ENCODE results near the gene ZC3H13.

The ZC3H13 gene

DNA sequence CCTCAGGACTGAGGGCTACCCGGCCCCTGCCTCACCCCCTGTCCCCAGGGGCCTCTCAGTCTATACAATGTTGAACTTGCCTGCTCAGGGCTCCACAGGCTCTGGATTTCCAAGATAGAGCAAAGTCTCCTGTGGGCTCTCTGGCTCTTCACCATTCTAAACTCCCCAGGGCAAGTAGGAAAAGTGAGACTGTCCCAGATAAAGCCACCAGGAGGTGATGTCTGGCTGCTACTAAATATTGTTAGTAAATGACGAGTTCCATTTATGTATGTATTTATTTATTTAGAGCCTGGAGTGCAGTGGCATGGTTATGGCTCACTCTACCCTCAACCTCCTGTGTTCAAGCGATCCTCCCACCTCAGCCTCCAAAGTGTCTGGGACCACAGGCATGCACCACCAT is 127.4 kb downstream of the ZC3H13 start:
- DNase-seq, result no peak
- Histone ChIP-seq H3K27me3 (no peaks in the 10 kb centered on the region), H3K4me1 (no peaks in the 10 kb centered on the region), H3K36me3 (no peaks in the 10 kb centered on the region), H3K4me3 (ENCODE audit: low read depth, low read length) (no peak overlapping the region), H3K9me3 (no peaks in the 10 kb centered on the region)
- TF ChIP-seq, protein P1, sequence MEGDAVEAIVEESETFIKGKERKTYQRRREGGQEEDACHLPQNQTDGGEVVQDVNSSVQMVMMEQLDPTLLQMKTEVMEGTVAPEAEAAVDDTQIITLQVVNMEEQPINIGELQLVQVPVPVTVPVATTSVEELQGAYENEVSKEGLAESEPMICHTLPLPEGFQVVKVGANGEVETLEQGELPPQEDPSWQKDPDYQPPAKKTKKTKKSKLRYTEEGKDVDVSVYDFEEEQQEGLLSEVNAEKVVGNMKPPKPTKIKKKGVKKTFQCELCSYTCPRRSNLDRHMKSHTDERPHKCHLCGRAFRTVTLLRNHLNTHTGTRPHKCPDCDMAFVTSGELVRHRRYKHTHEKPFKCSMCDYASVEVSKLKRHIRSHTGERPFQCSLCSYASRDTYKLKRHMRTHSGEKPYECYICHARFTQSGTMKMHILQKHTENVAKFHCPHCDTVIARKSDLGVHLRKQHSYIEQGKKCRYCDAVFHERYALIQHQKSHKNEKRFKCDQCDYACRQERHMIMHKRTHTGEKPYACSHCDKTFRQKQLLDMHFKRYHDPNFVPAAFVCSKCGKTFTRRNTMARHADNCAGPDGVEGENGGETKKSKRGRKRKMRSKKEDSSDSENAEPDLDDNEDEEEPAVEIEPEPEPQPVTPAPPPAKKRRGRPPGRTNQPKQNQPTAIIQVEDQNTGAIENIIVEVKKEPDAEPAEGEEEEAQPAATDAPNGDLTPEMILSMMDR (IDR thresholded peaks at IDR 0.05; ENCODE audit: low read depth, low read length), result no peak

DNA sequence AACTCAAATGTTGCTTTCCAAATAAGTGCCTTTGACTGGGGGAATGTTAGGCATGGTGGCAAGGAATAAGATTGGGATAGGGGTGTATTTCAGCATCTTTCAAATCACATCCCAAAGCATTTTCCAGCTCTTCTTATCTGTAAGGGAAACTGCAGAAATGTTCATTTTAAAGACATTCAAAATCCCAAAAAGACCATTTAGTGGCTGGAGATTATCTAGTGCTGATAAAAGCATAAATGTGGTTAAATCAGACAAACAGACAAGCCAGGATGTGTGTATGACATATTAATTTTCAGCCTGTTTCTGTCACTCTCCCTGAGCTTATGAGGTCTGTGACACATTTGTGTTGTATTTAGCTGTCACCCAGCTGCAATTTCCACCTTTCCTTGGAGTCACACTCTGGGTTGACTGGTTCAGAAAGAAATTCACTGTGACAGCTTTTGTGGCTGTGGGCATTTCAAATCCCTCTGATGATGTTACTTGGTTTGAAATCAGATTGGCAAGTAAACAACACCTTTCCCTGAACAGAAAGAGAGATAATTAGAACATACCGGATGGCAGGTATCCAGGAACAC is 131.3 kb downstream of the ZC3H13 start:
- no peaks in the 10 kb centered on the region for H3K36me3 ChIP-seq
- H3K9me3 ChIP-seq, result no peaks in the 10 kb centered on the region; the same call in 1 of the 2 replicates
- no peaks in the 10 kb centered on the region; the same call in 1 of the 2 replicates for H3K27me3 ChIP-seq
- no peak for DNase-seq
- H3K4me3 ChIP-seq (ENCODE audit: low read depth, low read length), result no peak overlapping the region
- TF ChIP-seq, protein P1 (IDR thresholded peaks at IDR 0.05; ENCODE audit: low read depth, low read length), result no peak
- no peaks in the 10 kb centered on the region for H3K4me1 ChIP-seq

DNA sequence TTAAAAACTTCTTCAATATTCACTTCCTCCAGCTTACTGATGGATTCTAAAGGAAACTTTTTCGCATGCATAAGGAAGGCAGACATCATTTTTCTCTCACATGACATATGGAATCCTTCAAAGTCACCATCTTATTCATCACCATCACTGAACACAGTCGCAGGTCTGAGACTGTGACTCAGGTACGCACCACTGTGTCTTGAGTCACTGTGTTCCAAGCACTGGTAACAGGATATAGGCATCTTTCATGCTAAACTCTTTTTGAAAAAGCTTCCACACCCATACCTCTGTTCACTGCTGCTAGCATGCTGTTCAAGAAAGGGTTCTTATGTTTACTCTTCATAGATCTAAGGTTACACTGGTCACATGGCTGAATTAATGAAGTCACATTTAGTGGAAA is 133.9 kb downstream of the ZC3H13 start:
- H3K27me3 ChIP-seq, result no peaks in the 10 kb centered on the region; the same call in 1 of the 2 replicates
- TF ChIP-seq, protein P1 (IDR thresholded peaks at IDR 0.05; ENCODE audit: low read depth, low read length), result no peak
- H3K9me3 ChIP-seq, result no peaks in the 10 kb centered on the region; the same call in 1 of the 2 replicates
- no peaks in the 10 kb centered on the region for H3K4me1 ChIP-seq
- no peaks in the 10 kb centered on the region for H3K36me3 ChIP-seq
- no peak overlapping the region for H3K4me3 ChIP-seq (ENCODE audit: low read depth, low read length)
- DNase-seq, result no peak

DNA sequence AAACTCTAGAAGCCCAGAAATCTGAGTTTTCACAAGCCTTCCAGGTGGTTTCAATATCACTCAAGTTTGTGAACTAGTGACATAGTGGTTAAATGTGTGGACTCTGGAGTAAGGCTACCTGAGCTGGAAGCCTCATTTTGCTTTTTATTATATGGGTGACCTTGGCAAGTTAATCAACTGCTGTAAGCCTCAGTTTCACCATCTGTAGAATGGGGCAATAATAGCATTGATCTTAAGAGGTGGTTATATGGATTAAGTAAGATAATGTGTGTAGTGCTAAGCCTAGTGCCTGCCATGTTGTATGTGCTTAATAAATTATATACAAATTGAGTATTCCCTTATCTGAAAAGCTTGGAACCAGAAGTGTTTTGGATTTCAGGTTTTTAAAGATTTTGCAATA is 135.5 kb downstream of the ZC3H13 start:
- DNase-seq, result no peak
- Histone ChIP-seq H3K4me3 (ENCODE audit: low read depth, low read length) (no peak overlapping the region), H3K36me3 (no peaks in the 10 kb centered on the region), H3K9me3 (no peaks in the 10 kb centered on the region; the same call in 1 of the 2 replicates), H3K27me3 (no peaks in the 10 kb centered on the region; the same call in 1 of the 2 replicates), H3K4me1 (no peaks in the 10 kb centered on the region)
- TF ChIP-seq, protein P1 (IDR thresholded peaks at IDR 0.05; ENCODE audit: low read depth, low read length), result no peak

DNA sequence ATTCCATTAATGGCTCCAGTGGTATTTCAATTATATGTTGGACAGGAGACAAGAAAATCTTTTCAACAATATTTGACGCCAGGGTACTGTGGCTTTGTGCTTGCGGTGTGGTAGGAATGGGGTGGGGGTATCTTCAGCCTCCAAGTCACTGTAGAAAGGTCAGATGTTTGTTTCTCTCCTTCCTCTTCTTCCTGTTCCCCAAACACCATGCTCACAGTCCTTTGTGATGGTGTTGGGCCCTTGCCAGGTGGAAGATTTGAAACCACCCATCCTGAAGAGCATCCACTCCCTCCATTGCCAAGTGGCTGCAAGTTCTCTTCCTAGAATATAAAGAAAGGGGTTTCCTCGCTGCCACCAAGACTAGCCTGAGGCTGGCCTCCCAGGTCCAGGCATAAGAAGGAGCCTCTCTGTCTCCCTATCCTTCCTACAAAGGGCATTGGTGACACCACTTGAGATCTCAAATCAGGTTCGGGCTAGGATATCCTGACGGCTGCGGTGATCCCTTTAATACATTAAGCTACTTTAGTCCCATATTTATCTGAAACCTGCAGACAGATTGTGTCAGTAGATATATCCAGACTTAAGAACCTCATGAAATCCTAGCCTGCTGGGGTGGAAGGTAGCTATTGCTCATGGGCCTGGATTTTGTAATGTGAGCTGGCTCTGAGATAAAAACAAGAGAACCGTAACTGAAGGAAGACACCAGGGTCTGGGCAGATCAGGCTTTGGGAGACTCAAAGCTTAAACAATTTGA is 136.7 kb downstream of the ZC3H13 start:
- H3K9me3 ChIP-seq, result no peaks in the 10 kb centered on the region; the same call in 1 of the 2 replicates
- no peaks in the 10 kb centered on the region for H3K4me1 ChIP-seq
- H3K36me3 ChIP-seq, result no peaks in the 10 kb centered on the region
- TF ChIP-seq, protein P1 (IDR thresholded peaks at IDR 0.05; ENCODE audit: low read depth, low read length), result no peak
- no peak overlapping the region for H3K4me3 ChIP-seq (ENCODE audit: low read depth, low read length)
- no peaks in the 10 kb centered on the region; the same call in 1 of the 2 replicates for H3K27me3 ChIP-seq
- DNase-seq, result no peak

DNA sequence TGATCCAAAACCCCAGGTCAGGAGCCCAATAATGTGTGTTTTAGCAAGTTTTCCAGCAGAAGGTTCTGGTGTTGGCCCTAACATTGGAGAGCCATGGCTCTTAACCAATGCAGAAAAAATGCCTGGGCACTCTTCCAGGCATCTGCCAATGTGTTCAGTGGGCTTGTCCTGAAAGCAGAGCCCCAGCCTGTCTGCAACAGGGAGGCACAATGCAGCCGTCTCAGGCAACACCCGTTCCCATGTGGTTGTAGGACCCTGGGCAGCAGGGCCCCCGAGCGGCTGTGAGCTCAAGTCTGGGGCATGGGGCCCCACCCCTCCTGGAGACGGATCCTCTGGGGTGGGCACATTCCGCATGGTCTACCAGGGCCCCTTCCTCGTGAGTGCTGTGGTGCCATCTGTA is 142.9 kb downstream of the ZC3H13 start:
- H3K9me3 ChIP-seq, result no peaks in the 10 kb centered on the region
- TF ChIP-seq, protein P1 (IDR thresholded peaks at IDR 0.05; ENCODE audit: low read depth, low read length), result no peak
- DNase-seq, result no peak
- no peaks in the 10 kb centered on the region for H3K4me1 ChIP-seq
- H3K27me3 ChIP-seq, result no peaks in the 10 kb centered on the region
- H3K36me3 ChIP-seq, result no peaks in the 10 kb centered on the region
- no peak overlapping the region for H3K4me3 ChIP-seq (ENCODE audit: low read depth, low read length)

Data from BE2C (cell line).